Esophagus muscularis mucosa (tissue), 3 donors: ENCODE data around the gene ZNF618.

ENCODE experiments used
- POLR2A ChIP-seq: fragments of 450-650 bp; IDR thresholded peaks from one replicate; pipeline ENCODE4 v1.6.1; 2017; ENCODE audit warnings: antibody characterized with exemption, moderate library complexity, mild to moderate bottlenecking, low read depth
- POLR2AphosphoS5 ChIP-seq, 2 donors: sonication (generic); formaldehyde crosslinking; IDR thresholded peaks; one replicate each; pipeline ENCODE4 v1.6.1; 2017; ENCODE audit warnings: antibody characterized with exemption in 2 of 2
- TF ChIP-seq, protein P1 (sequence below), 3 experiments: fragments of 200-600 bp in 2 of 3; fragments of 450-650 bp in 1 of 3; sonication (generic) in 2 of 3; IDR thresholded peaks; one replicate each; pipeline ENCODE4 v1.5.1; 2017 to 2019; ENCODE audit warnings: antibody characterized with exemption in 3 of 3, mild to moderate bottlenecking in 2 of 3, moderate library complexity in 1 of 3

DNA sequence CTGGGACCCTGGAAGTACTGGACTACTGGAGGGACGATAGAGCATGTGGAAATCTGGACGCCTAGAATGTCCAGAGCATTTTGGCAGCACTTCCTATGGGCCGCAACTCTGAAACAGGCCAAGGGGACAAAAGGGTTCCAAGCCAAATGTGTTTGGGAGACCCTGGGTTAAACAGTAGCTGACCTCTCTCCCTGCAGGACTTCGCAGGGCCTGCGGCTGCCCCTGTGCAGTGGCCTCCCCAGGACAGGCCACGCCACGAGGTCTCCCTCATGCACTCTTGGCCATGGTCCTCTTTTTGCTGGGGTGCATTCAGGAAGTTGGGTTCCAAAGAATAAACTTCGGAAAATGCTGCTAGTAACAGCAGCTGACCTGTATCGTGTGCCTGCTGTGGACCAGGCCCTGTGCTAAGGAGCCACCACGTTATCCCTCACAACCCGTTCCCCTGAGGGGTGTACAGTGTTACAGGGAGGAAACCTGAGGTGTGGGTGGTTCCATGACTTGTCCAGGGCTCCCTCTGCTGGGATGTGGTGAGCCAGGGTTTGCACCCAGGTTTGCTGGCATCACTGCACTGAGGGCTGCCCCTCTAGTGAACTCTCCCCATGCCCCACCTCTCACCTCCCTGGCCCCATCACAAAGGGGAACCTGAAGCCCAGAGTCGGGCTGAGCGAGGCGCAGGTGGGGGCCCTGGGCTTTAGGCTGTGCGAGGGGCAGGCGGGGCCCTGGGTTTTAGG lies 122.6 kb downstream of the ZNF618 start:
- TF ChIP-seq POLR2AphosphoS5 (IDR thresholded peaks at IDR 0.05): no peak
- TF ChIP-seq, protein P1, sequence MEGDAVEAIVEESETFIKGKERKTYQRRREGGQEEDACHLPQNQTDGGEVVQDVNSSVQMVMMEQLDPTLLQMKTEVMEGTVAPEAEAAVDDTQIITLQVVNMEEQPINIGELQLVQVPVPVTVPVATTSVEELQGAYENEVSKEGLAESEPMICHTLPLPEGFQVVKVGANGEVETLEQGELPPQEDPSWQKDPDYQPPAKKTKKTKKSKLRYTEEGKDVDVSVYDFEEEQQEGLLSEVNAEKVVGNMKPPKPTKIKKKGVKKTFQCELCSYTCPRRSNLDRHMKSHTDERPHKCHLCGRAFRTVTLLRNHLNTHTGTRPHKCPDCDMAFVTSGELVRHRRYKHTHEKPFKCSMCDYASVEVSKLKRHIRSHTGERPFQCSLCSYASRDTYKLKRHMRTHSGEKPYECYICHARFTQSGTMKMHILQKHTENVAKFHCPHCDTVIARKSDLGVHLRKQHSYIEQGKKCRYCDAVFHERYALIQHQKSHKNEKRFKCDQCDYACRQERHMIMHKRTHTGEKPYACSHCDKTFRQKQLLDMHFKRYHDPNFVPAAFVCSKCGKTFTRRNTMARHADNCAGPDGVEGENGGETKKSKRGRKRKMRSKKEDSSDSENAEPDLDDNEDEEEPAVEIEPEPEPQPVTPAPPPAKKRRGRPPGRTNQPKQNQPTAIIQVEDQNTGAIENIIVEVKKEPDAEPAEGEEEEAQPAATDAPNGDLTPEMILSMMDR (IDR thresholded peaks at IDR 0.05): no peak
- TF ChIP-seq POLR2A: no peak
